Adrenal gland (tissue), 5 donors: Measurements from ENCODE around the gene HPS1.

ENCODE experiments used
- CTCF ChIP-seq, 6 experiments: fragments of 450-650 bp in 4 of 6; fragments of 200-600 bp in 2 of 6; sonication (generic) in 1 of 6; IDR thresholded peaks; 1 replicate in 5 of 6; 2 replicates in 1 of 6; pipeline versions ENCODE4 v1.5.1 to v1.8.0; 2016 to 2021; ENCODE audit warnings: antibody characterized with exemption in 6 of 6, mild to moderate bottlenecking in 2 of 6, moderate library complexity in 1 of 6
- POLR2A ChIP-seq, 2 donors: fragments of 450-650 bp; IDR thresholded peaks; one replicate each; pipeline ENCODE4 v1.6.1; 2017; ENCODE audit warnings: antibody characterized with exemption in 2 of 2, mild to moderate bottlenecking in 2 of 2, moderate library complexity in 1 of 2
- donor health status: DM: no; HTN: no; CAD: no.

DNA sequence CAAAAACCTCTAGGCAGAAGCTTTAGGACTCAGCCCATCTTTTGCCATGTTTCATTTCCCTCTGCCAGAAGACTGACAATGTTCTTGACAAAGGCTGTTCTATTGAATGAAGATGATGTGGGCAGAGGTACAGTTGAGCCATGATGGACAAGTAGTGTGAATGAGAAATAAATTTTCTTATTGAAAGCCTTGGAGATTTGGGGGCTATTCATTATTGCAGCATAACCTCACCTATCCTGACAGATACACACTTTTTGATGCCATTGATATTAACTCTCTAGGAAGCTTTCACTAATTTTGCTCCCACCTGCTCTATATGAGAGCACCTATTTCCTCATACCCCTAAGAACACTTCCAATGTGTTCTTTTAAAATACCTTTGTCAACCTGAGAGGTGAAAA, 36.9 kb upstream of the HPS1 start:
- TF ChIP-seq CTCF (IDR thresholded peaks at IDR 0.05) (no peak), POLR2A (IDR thresholded peaks at IDR 0.05) (no peak)
